ENCODE measurements around the gene LRRC47.

The LRRC47 gene

DNA sequence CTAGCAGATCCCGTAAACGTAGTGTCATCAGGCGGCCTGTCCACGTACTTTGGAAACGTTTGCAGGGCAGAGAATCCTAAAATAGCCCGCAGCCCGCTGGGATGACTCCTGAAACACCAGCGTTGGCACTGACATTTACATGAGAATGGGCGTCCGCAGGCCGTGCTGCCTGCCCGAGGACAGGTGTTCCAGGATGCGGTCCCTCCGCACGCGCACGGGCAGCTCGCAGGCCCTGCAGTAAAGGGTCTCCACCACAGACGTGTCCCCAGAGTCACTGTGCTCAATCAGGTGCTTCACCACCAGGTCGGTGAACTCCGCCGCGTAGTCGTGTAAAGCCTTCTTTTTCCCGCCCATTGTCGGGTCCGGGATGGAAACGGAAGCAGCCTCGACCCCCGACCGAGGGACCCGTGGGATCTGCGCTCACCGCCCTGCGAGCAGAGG, 49.9 kb downstream of the LRRC47 start:
- DNase-seq: no peak

DNA sequence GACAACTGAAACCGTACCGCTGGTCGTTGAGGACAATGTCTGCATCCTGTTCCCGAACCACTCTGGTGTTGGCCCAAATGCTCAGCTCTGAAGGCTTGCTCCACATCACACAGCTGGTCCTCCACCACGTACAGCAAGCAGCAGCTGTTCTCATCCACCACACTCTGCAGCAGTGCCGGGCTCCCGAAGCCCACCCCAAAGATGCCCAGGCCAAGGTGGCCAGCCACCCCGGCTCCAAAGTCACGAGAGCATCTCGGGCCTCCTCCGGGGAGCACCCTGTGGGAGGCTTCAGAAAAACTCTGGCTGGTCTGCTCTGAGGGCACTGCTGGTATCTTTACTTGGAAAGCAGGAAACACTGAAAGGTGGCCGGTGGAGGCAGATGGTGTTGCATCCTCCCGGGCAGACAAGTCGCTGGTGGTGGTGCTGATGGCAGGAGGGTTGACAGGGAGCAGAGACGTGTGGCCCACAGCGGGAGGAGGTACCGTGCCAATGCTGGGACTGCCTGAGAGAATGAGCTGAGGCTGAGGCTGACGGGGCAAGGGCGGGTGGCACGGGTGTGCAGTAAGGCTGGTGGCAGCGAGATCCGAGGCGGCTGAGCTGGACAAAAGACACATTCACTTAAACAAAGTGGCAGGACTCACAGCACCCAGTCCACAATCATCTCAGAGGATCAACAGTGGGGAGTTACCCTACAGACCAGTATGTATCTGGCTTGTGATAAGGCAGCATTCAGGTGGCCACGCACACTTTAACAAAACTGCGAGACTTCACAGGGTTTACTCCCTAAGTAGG, 50.5 kb downstream of the LRRC47 start:
- DNase-seq: no peak

DNA sequence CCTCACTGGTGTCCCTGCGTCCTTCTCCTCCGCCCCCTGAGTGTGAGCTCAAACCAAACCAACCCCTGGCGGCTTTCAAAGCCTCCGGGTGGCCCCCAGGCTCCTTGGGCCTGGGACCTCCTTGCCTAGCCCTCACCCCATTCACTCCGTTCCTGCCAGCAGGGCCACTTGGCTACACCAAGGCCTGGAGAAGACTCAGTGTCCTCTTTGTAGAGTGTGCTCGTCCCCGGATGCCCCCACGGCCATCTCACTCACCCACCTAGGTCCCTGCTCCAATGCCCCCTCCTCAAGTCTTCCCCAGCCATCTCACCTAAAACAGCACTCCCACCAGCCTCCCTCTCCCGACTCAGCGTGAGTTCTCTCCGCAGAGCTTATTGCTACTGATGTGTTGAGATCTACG, 51.2 kb downstream of the LRRC47 start:
- no peak for DNase-seq

DNA sequence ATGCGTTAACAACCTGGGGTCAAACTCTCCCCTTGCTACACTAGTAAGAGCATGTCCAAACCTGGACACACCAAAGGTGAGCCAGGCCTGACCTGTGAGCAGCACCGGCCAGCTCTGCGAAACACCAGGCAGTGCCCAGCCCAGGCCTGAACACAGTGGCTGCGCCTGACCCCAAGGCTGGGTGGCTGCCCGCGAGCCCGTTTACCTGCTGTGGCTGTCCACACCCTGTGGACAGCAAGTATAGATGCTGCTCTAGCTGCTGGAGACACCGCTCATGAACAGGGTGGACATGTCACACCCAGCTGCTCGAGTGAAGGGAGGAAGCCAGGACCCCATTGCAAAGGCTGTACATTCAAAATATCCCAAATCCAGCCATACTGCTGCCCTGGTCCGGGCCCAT, 51.7 kb downstream of the LRRC47 start:
- no peak for DNase-seq

DNA sequence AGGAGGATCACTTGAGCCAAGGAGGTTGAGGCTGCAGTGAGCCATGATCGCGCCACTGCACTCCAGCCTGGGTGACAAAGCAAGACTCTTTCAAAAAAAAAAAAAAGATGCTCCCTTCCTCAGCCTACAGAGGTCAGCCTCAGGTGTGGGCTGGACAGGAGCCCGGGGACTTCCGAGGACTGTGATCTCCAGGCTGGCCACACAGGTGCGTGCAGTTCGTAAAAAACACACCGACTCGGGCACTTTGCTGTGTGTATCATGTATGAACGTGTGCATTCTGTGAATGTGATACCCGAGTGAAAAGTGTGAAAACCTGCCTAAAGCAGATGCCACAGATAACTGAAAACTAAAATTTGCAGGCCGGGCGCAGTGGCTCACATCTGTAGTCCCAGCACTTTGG, 52.5 kb downstream of the LRRC47 start:
- DNase-seq: no peak

DNA sequence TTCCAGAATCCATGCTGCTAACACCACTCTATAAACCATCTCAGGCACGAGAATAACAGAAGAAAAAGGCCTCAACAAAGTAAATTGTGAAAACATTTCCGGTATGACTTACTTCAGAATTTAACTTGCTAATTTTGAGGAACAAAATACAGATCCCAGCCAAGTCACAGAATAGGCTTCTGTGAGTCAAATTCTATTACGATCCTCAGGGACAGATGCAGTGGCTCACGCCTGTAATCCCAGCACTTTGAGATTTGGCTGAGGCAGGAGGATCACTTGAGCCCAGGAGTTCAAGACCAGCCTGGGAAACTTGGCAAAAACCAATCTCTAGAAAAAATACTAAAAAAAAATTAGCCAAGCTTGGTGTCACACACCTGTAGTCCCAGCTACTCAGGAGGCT, 52.9 kb downstream of the LRRC47 start:
- DNase-seq: no peak

DNA sequence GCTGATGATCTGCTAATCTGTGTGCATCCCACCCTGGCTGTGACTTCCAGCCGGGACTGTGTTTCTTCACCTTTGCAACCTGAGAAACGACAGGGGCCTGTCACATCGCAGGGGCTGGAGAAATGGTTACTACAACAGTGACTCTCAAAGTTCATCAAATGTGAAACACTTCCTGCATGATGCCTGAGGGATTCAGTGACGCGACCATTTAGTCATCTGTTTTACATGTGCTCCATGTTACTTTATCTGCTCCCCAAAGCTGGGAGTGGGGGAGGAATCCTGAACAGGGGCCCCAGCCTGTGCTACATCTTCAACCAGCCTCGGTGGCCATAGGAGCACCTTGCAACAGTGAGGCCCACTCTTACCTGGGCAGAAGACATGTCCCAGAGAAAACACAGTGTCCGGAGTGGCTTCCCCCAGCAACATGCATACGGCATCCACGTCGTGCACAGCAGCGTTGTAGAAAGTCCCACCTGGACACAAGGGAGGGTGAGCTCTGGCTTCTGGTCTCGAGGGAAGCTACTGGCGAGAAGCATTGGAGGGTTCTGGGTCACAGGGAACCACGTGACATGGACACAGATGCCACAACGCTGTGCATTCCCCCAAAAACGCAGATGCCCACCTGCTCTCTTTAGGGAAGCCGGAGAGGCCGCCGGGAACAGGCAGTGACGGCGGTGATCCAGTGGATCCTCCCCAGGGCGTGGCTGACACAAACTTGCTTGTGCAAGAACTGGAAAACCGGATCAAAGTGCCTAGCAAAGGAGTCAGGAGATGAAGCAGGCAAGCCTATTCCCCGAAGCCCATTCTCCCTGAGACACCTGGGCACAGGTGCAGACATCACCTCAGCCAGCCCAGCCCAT, 53.6 kb downstream of the LRRC47 start:
- no peak for DNase-seq

DNA sequence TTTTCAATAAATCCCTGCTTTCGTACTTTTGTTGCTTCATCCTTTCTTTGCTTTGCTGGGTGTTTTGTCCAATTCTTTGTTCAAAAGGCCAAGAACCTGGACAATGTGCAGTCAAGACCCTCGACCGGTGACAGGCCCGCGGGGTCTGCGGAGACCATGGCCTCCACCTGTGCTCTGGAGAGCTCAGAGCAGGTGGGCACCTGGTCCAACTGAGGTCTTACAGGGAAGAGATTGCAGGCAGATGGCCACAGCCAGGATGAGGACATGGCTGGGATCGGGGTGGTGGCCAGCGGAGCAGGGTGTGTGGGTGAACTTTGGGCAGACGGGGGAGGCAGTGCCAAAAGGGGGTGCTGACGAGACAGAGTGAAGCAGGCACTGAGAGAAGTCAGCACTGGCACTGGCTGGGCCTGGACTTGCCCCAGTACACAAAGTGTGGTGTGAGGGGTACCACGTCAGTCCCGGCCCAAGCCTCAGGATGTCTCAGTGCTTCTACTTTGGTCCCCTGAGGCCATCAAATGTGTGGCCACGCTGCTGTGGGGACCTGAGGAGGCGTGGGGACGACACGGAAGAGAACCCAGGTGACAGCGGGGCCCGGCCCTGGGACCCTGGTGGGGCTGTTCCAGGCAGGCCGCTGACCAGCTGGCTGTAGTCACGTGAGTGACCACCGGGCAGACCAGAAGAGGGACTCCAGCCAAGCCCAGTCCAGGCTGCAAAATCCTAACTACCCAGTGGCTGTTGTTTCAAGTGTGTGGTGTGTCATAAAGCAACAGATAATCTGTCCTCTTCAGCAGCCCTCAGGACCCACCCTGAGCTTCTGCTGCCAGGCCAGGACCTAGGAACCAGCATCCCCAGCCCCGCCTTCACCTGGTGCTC, 54.5 kb downstream of the LRRC47 start:
- DNase-seq: no peak

DNA sequence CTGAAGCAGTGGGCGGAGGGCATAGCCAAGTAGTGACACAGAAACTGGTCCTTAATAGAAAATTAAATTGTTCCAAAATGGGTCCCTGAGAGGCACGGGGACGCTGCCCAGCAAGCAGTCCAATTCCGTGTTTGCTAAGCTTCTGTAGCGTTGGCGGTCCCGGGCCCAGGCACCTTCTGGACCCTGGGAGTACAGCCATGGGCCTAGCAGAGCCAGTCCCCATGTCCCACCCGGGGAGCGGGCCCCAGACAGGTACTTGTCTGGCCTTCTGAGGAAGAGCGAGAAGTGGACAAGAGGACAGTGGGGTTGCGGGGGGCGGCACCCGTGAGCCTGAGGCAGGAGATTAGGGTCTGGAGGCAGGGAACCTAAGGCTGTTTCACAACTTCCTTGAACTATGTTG, 55.5 kb downstream of the LRRC47 start:
- no peak for DNase-seq

DNA sequence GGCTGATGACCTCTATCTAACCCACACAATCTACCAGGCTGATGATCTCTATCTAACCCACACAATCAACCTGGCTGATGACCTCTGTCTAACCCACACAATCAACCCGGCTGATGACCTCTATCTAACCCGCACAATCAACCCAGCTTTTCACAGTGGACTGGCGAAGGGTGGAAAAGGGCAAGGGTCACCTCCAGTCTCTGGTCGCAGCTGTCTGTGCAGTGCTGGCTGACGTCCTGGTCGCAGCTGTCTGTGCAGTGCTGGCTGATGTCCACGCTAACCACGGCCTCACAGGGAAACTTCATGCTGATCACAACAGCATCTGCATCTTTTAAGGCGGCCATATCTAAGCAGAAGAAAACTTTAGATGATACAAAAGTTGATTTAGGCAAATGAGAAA, 56.3 kb downstream of the LRRC47 start:
- DNase-seq: peak; percentile 59

DNA sequence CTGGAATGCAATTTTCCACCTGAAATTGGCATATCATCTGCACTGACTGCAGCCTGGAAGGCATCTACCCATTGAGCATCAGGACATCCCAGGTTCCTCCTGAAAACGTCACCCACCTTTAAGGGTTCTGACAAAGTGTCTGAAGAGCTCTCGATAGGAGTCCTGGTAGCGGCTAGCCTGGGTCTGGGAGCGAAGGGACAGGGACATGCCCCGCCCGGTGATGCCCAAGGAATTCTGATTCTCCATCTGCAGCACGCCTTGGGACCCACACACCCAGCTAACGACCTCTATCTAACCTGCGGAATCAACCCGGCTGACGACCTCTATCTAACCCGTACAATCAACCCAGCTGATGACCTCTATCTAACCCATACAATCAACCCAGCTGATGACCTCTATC, 57.4 kb downstream of the LRRC47 start:
- no peak for DNase-seq

DNA sequence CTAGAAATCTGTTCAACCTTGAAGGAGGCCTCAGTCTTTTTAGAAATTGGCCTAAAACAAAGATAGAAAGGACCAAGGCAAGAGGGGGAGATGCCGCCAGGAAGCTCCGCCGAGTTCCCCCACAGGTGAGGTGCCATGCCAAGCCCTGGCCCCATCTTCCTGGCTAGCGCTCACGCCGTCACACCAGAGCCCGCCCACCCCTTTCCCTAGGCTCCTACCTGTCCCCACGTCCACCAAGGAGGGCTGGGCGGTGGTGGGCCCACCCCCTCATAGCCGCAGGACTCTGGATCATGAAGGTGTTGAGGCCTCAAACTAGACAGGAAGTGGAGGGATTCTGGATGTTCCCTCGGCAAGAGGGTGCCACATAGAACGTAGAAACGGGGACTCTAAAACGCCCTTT, 59.6 kb downstream of the LRRC47 start:
- no peak for DNase-seq

DNA sequence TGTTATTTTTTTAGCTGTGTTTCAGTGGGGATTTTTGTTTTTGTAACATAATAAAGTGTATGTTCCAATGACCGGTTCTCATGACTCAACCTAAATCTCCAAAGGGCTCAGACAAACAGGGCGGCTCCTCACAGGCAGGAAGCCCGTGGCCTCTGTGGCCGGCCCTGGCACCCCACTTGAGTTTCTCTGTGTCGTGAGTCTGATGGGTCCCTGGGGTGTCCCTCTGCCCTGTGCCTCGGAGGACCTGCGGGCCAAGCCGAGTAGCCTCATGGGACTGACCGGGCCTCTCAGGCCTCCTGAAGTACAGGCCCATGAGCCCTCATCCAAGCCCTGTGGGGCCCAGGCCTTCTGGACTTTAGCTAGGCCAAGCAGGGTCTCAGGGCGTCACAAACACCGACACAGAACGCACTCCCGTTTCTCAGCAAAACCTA, 60.2 kb downstream of the LRRC47 start:
- no peak for DNase-seq

DNA sequence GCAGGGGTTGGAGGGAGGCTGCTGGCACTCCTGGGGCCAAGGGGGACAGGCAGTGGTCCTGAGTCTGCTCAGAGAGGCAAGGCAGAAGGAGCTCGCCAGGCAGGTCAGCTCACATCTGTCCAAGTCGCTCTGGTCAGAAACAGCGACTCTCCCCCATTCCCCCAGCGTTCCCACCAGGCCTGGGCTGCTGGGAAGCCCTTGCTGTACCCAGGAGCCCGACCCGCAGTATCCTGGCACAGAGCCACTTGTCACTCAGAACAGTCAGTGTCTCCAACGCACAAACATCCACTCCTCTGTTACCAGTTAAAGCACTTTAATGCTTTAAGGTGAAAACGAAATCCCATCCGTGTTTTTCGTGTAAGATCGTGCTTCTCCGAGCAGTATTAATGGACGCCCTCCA, 60.6 kb downstream of the LRRC47 start:
- DNase-seq: no peak

DNA sequence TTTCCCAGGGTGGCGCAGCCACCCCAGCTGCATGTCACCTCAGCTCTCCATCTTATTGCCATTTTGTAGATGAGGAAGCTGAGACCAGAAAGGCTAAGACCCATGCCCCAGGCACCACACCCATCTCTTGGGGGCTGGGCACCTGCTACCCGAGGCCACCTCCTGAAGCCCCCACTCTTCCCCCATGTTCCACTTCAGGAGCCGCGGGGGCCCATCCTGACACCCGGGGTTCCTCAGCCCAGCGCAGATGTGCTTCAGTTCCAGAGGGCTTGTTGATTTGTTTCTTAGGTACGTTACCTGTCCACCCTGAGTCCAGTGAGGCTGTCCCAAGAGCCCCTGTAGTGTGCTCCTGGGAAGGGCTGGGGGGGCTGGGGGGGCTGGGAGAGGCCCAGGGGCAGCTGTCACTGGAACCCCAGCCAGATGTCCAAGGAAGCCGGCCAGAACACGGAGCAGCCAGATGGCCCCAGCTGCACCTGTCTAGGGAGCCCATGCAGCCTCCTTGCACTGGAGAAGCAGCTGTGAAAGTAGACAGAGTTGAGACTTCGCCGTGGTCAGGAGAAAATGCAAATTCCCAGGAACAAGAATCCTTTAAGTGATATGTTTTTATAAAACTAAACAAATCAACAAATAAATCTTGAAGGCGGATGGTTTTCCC, 61.1 kb downstream of the LRRC47 start:
- no peak for DNase-seq

DNA sequence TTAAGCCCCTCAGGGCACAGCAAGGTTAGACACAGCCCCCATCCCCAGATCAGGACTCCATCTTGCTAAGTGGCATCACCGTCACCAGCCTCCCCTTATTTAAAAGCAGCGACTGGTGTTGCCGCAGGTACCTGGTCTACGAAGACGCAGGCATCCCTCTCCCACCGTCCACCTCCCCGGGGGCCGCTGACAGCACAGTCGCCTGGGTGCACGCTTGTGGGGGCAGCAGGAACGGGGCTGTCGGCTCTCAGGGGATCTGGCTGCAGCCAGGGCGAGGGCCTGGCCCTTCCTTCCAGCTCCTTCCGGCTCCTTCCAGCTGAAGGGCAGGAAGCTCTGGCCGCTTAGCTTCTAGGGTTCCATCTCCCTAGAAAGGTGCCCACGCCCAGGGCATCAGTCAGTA, 61.7 kb downstream of the LRRC47 start:
- no peak for DNase-seq

DNA sequence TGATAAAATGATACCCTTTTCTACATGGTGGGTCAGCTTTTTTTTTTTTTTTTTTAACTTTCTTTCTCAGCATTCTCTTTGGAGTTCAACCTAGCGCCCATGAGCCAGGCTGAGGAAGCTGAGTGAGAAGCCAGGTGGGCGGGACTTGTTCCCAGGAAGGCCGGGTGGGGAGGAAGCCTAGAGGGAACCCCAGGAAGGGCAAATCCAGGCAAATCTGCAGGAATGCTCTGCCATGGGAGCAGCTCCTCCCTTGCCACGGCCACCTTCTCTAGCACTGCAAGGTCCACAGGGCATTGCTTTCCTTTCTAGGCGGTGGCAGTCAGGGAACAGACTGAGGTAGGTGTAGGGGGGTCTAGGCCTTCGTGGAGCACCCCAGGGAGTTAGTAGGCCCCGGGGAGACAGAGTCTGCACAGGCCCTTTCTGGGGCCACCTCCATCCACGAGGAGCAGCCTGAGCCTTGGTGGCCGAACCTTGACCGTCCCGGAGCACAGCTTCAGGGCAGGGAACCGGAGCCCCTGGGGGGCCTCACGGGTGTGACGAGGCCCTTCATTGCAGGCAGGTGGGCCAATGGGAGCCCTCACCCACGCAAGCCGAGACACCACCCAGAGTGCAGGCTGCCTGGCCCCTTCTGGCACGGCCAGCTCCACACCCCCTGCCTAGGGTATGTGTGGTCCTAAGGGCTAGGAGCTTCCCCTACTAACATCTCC, 62.3 kb downstream of the LRRC47 start:
- no peak for DNase-seq

DNA sequence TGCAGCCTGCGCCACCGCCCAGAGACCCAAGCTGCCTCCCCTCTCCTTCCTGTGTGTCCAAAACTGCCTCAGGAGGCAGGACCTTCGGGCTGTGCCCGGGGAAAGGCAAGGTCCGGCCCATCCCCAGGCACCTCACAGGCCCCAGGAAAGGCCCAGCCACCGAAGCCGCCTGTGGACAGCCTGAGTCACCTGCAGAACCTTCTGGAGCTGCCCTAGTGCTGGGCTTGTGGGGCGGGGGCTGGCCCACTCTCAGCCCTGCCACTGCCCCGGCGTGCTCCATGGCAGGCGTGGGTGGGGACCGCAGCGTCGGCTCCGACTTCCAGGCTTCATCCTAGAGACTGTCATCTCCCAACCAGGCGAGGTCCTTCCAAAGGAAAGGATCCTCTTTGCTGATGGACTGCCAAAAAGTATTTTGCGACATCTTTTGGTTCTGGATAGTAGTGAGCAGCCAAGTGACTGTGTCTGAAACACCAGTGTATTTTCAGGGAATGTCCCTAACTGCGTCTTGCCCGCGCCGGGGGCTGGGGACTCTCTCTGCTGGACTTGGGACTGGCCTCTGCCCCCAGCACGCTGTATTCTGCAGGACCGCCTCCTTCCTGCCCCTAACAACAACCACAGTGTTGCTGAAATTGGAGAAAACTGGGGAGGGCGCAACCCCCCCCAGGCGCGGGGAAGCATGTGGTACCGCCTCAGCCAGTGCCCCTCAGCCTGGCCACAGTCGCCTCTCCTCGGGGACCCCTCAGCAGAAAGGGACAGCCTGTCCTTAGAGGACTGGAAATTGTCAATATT, 63.0 kb downstream of the LRRC47 start:
- DNase-seq: no peak

DNA sequence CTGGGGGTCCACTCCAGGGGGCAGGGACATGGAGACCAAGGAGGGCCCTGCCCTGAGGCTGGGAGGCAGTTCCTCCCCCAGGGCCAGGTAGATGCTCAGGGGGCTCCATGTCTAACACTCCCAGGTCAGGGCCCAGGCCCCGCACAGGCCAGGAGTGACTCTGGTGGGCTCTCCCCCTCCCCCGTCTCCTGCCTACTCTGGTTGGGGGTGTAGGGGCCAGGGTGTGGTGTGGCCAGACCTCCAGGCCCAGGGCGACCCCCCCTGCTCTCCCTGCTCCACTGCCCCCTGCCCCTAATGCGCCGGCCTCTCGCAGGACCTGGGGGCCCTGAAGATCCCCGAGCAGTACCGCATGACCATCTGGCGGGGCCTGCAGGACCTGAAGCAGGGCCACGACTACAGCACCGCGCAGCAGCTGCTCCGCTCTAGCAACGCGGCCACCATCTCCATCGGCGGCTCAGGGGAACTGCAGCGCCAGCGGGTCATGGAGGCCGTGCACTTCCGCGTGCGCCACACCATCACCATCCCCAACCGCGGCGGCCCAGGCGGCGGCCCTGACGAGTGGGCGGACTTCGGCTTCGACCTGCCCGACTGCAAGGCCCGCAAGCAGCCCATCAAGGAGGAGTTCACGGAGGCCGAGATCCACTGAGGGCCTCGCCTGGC, 63.7 kb downstream of the LRRC47 start:
- no peak for DNase-seq

DNA sequence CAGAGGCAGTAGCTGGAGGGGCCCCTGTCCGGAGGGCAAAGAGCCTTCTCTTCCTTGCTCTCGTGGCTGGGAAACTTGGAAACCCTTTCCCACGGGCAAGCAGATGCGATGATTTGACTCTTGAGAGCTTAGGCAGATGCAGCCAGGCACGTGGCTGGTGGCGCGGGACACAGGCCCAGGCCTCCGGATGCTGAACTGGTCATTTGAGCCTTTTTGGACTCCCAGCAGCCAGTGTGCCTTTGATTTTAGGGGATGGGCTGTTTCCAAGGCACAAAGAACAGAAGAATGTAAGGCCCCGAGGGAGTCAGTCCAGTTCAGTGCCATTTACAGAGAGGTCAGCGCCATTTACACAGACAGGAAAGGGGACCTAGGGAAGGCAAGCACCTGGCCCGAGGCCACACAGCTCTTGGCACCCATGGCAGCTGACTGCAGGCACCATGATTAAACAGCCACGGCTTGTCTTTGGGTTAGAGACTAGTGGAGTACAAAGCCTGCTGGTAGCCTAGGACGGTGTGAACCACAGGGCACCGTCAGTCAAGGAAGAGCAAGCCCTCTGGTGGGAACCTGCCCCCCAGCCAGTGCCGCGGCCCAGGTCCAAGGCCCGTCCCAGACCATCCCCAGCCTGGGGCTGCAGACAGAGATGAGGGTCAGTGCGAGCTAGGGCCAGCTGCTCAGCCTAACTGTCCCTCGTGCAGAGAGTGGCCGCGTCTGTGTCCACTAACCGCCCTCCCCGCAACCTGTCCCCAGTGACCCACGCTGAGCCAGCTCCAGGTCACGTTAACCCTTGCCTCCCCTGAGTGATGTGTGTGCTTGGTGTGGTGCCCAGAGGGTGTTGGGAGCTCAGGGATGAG, 64.5 kb downstream of the LRRC47 start:
- no peak for DNase-seq

Data from RPMI8226 (cell line).